Keratinocyte (primary cell): Measurements from ENCODE around the gene PTGDS.

Source experiments
- EZH2 ChIP-seq: IDR thresholded peaks from one replicate; pipeline ENCODE4 v1.6.1; 2012; ENCODE audit warnings: inconsistent platforms, mild to moderate bottlenecking, low read length, moderate library complexity
- TF ChIP-seq, protein P1 (sequence below), 3 experiments: IDR thresholded peaks in 1 of 3; conservative IDR thresholded peaks in 1 of 3; optimal IDR thresholded peaks in 1 of 3; 2 replicates in 2 of 3; 3 replicates in 1 of 3; pipeline versions ENCODE3 to v1.5.1; 2011; ENCODE audit warnings: low read length in 3 of 3, mild to moderate bottlenecking in 3 of 3, moderate library complexity in 2 of 3, control low read depth in 1 of 3, inconsistent platforms in 1 of 3; ENCODE audit not compliant: insufficient read depth in 2 of 3; ENCODE audit errors: extremely low read depth in 1 of 3

GRCh38 chr9:137013571-137013940 lies 36.3 kb downstream of the PTGDS start:
- TF ChIP-seq, protein P1, sequence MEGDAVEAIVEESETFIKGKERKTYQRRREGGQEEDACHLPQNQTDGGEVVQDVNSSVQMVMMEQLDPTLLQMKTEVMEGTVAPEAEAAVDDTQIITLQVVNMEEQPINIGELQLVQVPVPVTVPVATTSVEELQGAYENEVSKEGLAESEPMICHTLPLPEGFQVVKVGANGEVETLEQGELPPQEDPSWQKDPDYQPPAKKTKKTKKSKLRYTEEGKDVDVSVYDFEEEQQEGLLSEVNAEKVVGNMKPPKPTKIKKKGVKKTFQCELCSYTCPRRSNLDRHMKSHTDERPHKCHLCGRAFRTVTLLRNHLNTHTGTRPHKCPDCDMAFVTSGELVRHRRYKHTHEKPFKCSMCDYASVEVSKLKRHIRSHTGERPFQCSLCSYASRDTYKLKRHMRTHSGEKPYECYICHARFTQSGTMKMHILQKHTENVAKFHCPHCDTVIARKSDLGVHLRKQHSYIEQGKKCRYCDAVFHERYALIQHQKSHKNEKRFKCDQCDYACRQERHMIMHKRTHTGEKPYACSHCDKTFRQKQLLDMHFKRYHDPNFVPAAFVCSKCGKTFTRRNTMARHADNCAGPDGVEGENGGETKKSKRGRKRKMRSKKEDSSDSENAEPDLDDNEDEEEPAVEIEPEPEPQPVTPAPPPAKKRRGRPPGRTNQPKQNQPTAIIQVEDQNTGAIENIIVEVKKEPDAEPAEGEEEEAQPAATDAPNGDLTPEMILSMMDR (optimal IDR thresholded peaks at IDR 0.05 in 1 of 3, IDR thresholded peaks at IDR 0.05 in 1 of 3, conservative IDR thresholded peaks at IDR 0.05 in 1 of 3; ENCODE audit: extremely low read depth in 1 of 3, insufficient read depth in 2 of 3, low read length in 3 of 3) = no peak
- TF ChIP-seq EZH2 = no peak
